ENCODE results near the gene FAM120C. TPM values are rescaled to one million over a fixed set of nuclear protein-coding genes. Genes with fewer than 3 reads are reported as not detected.

The FAM120C gene
- total RNA-seq, 1 experiment from 2014 or later: 29.2 TPM

GRCh38 chrX:54029529-54030143 lies 153.4 kb downstream of the FAM120C start:
- Mint-ChIP-seq H3K36me3 (ENCODE audit: insufficient read depth, unreplicated experiment) (peaks cover 14% of the 10 kb centered on the region), H3K27ac (ENCODE audit: unreplicated experiment) (no peak overlapping the region), H3K27me3 (ENCODE audit: unreplicated experiment) (no peaks in the 10 kb centered on the region), H3K4me3 (ENCODE audit: low read depth, unreplicated experiment) (no peak overlapping the region), H3K9me3 (ENCODE audit: low read depth, unreplicated experiment) (no peaks in the 10 kb centered on the region), H3K4me1 (ENCODE audit: low read depth, unreplicated experiment) (no peaks in the 10 kb centered on the region)
- CTCF ChIA-PET: no interaction called here
- DNase-seq: no peak
- no peak for TF ChIP-seq CTCF (IDR thresholded peaks at IDR 0.05; ENCODE audit: unreplicated experiment)
- BruUV-seq (replicated peaks): no TSS peak
- intact Hi-C loops (cut with micrococcal nuclease; ENCODE audit: unreplicated experiment): no loop called here

GRCh38 chrX:54024350-54024749 lies 158.7 kb downstream of the FAM120C start:
- H3K4me3 Mint-ChIP-seq (ENCODE audit: low read depth, unreplicated experiment): no peak overlapping the region
- H3K27me3 Mint-ChIP-seq (ENCODE audit: unreplicated experiment): no peaks in the 10 kb centered on the region
- H3K9me3 Mint-ChIP-seq (ENCODE audit: low read depth, unreplicated experiment): no peaks in the 10 kb centered on the region
- BruUV-seq (replicated peaks): no TSS peak
- TF ChIP-seq CTCF (IDR thresholded peaks at IDR 0.05; ENCODE audit: unreplicated experiment): no peak
- DNase-seq: no peak
- H3K36me3 Mint-ChIP-seq (ENCODE audit: insufficient read depth, unreplicated experiment): peaks cover 16% of the 10 kb centered on the region
- CTCF ChIA-PET: interaction anchor here (0.6 to 0.7 kb wide), 2 partner anchors 413 to 693 kb away, joined by 3 read pairs; no protein-coding TSS in a partner anchor
- no peak overlapping the region for H3K27ac Mint-ChIP-seq (ENCODE audit: unreplicated experiment)
- H3K4me1 Mint-ChIP-seq (ENCODE audit: low read depth, unreplicated experiment): no peaks in the 10 kb centered on the region
- intact Hi-C loops (cut with micrococcal nuclease; ENCODE audit: unreplicated experiment): no loop called here

Other genes starting within 250 kb of the FAM120C start
- gene PHF8, start 138.8 kb downstream of the FAM120C start, total RNA-seq (2022): 32.3 and 36.1 TPM in 2 replicates
- gene WNK3, start 174.8 kb upstream of the FAM120C start, total RNA-seq (2022): not detected in 2 replicates